GM20431 (cell line): ENCODE data around the gene ZDHHC11B.
"Not testable (repeated sequence)": the region's sequence is repeated elsewhere in the genome, so short reads cannot be mapped to it uniquely, and the experiment has no call there.

Source experiments
- in situ Hi-C: fragments of 300-500 bp; cut with MseI, MboI; formaldehyde crosslinking; loops from one replicate; pipeline ENCODE4 v1.15.0; 2020; ENCODE audit warnings: low sequenced_read_pairs; ENCODE audit not compliant: unreplicated experiment

Gene ZDHHC11B

DNA sequence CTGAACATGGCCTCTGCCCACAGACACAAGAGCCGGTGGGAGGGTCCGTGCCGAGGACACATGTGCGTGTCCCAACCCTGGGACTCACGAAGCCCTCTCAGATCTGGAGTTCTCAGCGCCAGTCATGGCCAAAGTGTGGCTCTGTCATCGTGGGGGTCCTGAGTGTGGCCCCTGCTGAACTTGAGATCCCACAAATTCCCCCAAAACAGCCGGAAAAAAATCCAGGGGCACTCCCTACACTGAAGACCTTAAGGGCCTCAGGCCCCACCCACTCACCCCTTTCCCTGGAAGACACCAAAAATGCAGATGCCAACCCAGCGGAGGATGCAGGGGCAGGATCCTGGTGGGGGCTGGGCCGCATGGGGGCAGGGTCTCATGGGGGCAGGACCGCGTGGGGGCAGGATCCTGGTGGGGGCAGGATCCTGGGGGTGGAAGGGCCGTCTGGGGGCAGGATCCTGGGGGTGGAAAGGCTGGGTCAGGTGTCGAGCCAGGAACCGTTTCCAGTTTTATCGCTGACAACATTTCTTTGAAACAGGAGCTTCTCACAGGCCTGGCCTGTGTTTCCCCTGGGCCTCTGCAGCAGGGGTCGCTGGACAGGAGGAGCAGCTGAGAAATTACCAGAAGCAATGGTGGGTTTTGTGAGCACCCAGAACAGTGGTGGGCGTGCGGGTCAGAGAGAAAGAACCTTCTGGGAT, 13.3 kb downstream of the ZDHHC11B start:
- in situ Hi-C loops = not testable (repeated sequence)

- in situ Hi-C loops = not testable (repeated sequence)
Measured at GRCh38 chr5:770585-770984, 13.9 kb downstream of the ZDHHC11B start.

- in situ Hi-C loops = not testable (repeated sequence)
Measured at GRCh38 chr5:769485-770145, 14.9 kb downstream of the ZDHHC11B start.

DNA sequence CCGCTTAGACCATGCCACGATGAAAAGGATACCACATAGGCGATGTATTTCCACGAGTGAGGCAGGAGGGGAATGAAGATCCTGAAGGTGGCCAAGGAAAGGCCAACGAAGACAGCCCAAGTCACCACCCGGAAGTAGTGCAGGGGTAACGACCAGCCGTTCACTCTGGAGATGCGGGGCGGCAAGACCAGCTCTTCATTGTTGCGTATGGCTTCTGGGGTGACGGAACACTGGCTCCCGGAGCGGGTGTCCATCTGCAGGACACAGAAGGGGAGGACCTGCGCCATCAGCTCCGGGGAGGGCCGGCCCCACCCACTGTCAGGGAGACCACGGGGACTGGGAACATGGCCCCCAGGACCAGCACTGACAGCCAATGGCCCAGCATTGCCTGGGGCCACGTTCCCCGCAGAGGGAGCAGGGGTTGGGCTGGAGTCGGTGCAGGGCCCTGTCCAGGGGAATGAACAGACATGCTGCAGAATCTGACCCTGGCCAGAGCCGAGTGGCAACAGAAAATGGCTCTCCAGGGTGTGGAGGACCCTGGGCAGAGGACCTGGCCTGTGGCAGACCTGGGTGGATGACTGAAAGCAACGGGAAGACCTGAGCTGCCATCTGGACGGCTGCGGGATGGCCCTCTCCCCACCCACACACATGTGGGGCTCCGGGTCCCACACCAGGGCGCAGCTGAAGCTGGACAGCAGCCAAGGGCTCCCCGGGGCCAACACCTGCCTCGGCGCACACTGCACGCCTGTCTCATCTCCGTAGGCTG, 17.7 kb downstream of the ZDHHC11B start:
- in situ Hi-C loops = no loop called here

DNA sequence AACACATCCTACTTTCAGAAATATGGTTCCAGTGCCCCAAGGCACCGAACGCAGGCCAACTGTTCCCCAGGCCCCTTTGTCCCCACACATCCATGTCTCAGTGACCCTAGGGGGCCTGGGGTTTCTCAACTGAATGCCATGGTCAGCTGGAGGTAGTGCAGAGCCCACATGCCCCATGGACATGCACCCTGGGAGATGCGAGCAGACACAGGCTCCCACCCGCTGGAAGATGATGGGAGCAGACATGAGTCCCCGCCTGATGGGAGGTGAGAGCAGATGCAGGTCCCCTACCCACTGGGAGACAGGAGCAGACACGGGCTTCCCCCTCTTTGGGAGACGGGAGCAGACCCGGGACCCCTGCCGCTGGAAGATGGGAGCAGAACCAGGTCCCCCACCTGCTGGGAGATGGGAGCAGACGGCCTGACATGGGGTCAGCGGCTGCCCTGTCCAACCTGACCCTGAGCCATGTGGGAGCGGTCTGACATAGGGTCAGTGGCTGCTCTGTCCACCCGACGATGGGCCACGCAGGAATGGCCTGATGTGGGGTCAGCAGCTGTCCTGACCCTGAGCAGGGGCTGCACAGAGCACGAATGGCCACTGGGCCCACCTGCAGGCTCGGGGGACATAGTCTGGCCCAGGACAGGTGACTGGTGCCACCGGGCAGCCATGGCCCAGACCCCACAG, 18.4 kb downstream of the ZDHHC11B start:
- in situ Hi-C loops = no loop called here

- in situ Hi-C loops = no loop called here
Measured at GRCh38 chr5:763998-764781, 20.3 kb downstream of the ZDHHC11B start.

- in situ Hi-C loops = no loop called here
Measured at GRCh38 chr5:763397-763796, 21.1 kb downstream of the ZDHHC11B start.

- in situ Hi-C loops = not testable (repeated sequence)
Measured at GRCh38 chr5:762996-763395, 21.5 kb downstream of the ZDHHC11B start.

DNA sequence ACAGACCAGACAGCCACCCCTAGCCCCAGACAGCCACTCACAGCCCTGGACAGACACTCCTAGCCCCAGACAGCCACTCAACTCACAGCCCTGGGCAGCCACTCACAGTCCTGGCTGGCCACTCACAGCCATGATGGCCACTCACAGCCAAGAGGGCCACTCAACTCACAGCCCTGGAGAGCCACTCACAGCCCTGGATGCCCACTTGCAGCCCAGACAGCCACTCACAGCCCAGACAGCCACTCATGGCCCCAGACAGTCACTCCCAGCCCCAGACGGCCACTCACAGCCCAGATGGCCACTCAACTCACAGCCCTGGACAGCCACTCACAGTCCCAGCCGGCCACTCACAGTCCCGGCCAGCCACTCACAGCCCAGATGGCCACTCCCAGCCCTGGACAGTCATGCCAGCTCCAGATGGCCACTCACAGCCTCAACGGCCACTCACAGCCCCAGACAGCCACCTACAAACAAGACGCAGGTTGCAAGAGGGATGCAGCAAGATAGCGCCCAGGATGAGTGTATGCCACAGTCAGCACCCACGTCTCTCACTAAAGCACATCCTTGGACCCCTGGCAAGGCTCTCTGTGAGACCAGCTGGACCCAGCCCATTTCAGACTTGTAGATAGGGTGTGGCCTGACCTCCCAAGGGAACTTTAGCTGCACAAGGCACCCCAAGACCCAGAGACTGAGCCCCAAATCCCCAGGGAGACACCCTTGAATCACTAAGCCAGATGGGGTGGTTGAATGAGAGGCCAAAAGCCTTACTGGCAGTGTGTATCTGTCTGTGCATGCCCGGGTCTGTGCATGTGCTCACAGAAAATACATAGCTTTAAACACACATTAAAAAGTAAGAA, 22.4 kb downstream of the ZDHHC11B start:
- in situ Hi-C loops = no loop called here

- in situ Hi-C loops = no loop called here
Measured at GRCh38 chr5:761059-761771, 23.3 kb downstream of the ZDHHC11B start.

- in situ Hi-C loops = no loop called here
Measured at GRCh38 chr5:760363-761058, 24.0 kb downstream of the ZDHHC11B start.

DNA sequence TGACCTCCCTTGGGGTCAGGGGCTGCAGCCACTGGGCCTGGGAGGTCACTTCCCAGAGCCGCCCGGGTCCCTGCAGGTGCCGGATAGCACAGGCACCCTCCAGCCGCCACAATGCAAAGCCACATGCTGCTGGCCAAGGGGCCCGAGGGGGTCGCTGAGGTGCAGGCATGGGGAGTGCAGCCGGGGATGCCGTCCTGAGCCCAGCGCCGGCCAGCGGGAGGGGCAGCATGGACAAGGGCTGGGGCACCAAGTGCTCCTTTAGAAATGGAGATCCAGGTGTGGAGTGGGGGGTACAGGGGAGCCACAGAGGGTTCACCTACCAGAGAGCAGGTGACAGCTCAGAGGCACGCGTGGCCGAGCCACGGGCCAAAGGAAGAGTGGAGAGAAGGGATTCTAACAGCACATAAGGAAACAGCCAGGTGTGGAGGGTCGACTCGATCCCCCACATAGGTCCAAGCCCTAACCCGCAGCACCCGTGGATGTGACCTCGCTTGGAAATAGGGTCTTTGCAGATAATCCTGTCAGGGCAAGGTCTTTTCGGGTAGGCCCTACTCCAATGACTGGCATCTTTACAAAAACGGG, 24.7 kb downstream of the ZDHHC11B start:
- in situ Hi-C loops = no loop called here

DNA sequence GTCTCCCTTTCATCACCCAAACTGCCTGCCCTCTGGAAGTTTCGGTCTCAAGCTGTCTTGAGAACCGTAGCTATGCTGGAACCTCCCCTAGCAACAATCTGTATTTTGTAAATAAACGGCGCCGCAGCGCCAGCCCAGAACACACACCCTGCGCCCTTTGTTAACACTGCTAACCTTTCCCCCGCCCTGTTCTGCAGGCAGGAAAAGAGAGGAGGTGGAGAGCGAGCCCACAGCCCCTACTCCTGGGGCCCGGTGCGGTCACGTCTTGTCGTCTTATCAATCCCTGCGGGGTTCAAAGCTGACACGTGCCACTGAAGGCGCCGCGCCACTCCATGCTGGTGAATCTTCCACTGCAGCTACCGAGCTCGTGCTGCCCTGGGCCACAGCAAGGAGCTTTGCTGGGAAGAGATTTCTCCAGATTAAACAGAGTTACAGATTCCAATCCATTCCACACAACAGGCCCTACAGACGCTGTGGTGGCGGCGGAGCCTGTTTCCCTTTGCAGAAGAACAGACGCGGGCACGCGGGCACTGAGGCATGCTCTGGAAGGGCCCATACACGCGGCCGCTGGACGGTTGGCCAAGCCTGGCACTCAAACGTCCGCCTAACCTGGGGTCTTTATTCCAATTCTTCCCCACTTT, 25.3 kb downstream of the ZDHHC11B start:
- in situ Hi-C loops = no loop called here

DNA sequence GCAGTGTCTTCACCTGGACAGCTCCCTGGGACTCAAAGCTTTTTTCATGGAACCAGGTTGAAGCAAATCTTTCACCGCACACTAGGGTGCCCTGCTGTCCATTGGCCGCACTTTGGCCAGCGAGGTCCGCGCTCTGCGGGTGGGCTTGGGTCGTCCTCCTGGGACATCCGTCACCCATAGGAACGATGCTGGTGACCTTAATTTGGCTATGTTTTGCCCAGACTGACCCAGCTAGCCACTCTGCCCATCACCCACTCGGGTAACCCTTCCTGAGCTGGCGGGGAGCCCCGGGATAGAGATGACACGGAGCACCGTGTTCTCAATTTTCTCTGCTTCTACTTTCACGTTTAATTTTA, 25.9 kb downstream of the ZDHHC11B start:
- in situ Hi-C loops = no loop called here

- in situ Hi-C loops = no loop called here
Measured at GRCh38 chr5:757931-758697, 26.4 kb downstream of the ZDHHC11B start.

GRCh38 chr5:757346-757930, 27.1 kb downstream of the ZDHHC11B start:
- in situ Hi-C loops = no loop called here
